Mesendoderm (in vitro differentiated cells): ENCODE data around the gene KRTAP20-2. TPM values are rescaled to one million over a fixed set of nuclear protein-coding genes. Genes with fewer than 3 reads are reported as not detected.

ENCODE experiments used
- DNase-seq: peaks from one replicate; pipeline ENCODE4 v3.0.0; 2013
- H2AK5ac ChIP-seq: 2 replicates; pipeline ENCODE4 v1.6.1; 2013; ENCODE audit warnings: low read length, inconsistent platforms
- H2BK120ac ChIP-seq: 2 replicates; pipeline ENCODE4 v1.6.1; 2013; ENCODE audit warnings: low read depth, mild to moderate bottlenecking, low read length, moderate library complexity, mixed read lengths
- H2BK15ac ChIP-seq: replicated peaks from 2 replicates; pipeline ENCODE4 v1.6.1; 2013; ENCODE audit warnings: low read depth, mild to moderate bottlenecking, moderate library complexity
- H2BK5ac ChIP-seq: 2 replicates; pipeline ENCODE4 v1.6.1; 2013; ENCODE audit warnings: low read length, inconsistent platforms
- H3K18ac ChIP-seq: 2 replicates; pipeline ENCODE4 v1.6.1; 2013; ENCODE audit warnings: mild to moderate bottlenecking, low read length, mixed read lengths
- H3K23ac ChIP-seq: one replicate; pipeline ENCODE4 v1.6.1; 2013; ENCODE audit warnings: low read length
- H3K27ac ChIP-seq: 2 replicates; pipeline ENCODE4 v1.5.1; 2013; ENCODE audit warnings: low read depth, mild to moderate bottlenecking, inconsistent platforms, low read length, moderate library complexity
- H3K27me3 ChIP-seq: 2 replicates; pipeline ENCODE4 v1.6.1; 2013; ENCODE audit warnings: low read length, control low read depth, mild to moderate bottlenecking, inconsistent platforms; ENCODE audit not compliant: insufficient read depth, poor library complexity
- H3K36me3 ChIP-seq: 2 replicates; pipeline ENCODE4 v1.6.1; 2013; ENCODE audit warnings: low read length, inconsistent platforms; ENCODE audit not compliant: control insufficient read depth, insufficient read depth
- H3K4ac ChIP-seq: one replicate; pipeline ENCODE4 v1.6.1; 2013; ENCODE audit warnings: low read depth, mild to moderate bottlenecking, low read length, moderate library complexity
- H3K4me1 ChIP-seq: 2 replicates; pipeline ENCODE4 v1.6.1; 2013; ENCODE audit warnings: low read depth, low read length, inconsistent platforms; ENCODE audit not compliant: control insufficient read depth
- H3K4me2 ChIP-seq: 2 replicates; pipeline ENCODE4 v1.6.1; 2013; ENCODE audit warnings: low read length
- H3K4me3 ChIP-seq: 2 replicates; pipeline ENCODE4 v1.5.1; 2013; ENCODE audit warnings: mild to moderate bottlenecking, low read length
- H3K56ac ChIP-seq: one replicate; pipeline ENCODE4 v1.6.1; 2013; ENCODE audit warnings: low read length
- H3K79me1 ChIP-seq: 2 replicates; pipeline ENCODE4 v1.6.1; 2013; ENCODE audit warnings: low read length, inconsistent platforms
- H3K79me2 ChIP-seq: 2 replicates; pipeline ENCODE4 v1.6.1; 2013; ENCODE audit warnings: mild to moderate bottlenecking, low read length; ENCODE audit not compliant: control insufficient read depth, insufficient read depth
- H3K9ac ChIP-seq: 2 replicates; pipeline ENCODE4 v1.6.1; 2013; ENCODE audit warnings: low read length, inconsistent platforms
- H4K5ac ChIP-seq: one replicate; pipeline ENCODE4 v1.6.1; 2013; ENCODE audit warnings: low read length
- H4K8ac ChIP-seq: one replicate; pipeline ENCODE4 v1.6.1; 2013; ENCODE audit warnings: low read depth, mild to moderate bottlenecking, control low read depth, low read length, moderate library complexity
- WGBS: extraction: QIAGEN DNeasy Blood & Tissue Kit; methylation state at CpG from one replicate; pipeline ENCODE4 v1.1.7; 2013; ENCODE audit warnings: low lambda C conversion rate, missing lambda C conversion rate; ENCODE audit not compliant: insufficient coverage; ENCODE audit errors: extremely low coverage; 5-methylcytosine and 5-hydroxymethylcytosine counted together
- polyA plus RNA-seq, 2 experiments: library from polyadenylated mRNA; stranded (reverse); fragments of 200-250 nt; gene quantifications; one replicate each; pipeline ENCODE4 v1.2.3, GENCODE V29; 2013

The KRTAP20-2 gene
- not detected for polyA plus RNA-seq (2013, experiment 1 of 2)
- not detected for polyA plus RNA-seq (2013, experiment 2 of 2)

DNA sequence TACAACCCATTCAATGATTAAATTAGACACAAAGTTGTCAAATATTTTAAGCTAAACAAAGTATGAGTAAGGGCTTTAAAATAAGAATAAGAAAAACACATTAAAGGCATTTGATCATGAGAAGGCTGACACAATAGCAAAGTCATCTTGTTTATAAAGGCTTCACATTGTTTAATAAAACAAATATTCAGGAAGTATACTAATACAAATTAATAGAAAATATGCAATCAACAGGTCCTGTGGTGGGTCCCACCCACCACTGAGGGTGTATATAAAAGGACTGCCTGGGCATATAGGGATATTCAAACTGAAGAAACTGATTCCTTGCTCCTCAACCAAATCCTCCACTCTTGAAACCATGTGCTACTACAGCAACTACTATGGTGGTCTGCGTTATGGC, at the start of gene KRTAP20-2:
TSS of gene KRTAP20-2 (plus strand) at position 301 of the 400 bp plus-strand sequence. CDS start at position 359, 58 bp downstream.
- no peak within 1 kb of the TSS for H4K5ac ChIP-seq
- no peak within 1 kb of the TSS for H2AK5ac ChIP-seq
- H3K4me2 ChIP-seq = no peak within 1 kb of the TSS
- H2BK5ac ChIP-seq = no peak within 1 kb of the TSS
- no peak within 1 kb of the TSS for H4K8ac ChIP-seq
- H3K4me1 ChIP-seq = no peaks in the 10 kb centered on the region
- H3K27ac ChIP-seq = no peak within 1 kb of the TSS
- WGBS = no CpG with 5 or more reads among the region's 1 CpG
- no peak within 1 kb of the TSS for H3K4ac ChIP-seq
- H3K79me1 ChIP-seq = no peaks in the 10 kb centered on the region
- no peak within 1 kb of the TSS for H2BK120ac ChIP-seq
- DNase-seq = no peak
- no peak within 1 kb of the TSS for H3K23ac ChIP-seq
- H3K9ac ChIP-seq = no peak within 1 kb of the TSS
- no peak within 1 kb of the TSS for H3K56ac ChIP-seq
- H3K4me3 ChIP-seq = no peak within 1 kb of the TSS
- H3K36me3 ChIP-seq = no peaks in the 10 kb centered on the region
- no peak within 1 kb of the TSS for H3K18ac ChIP-seq
- no peaks in the 10 kb centered on the region for H3K27me3 ChIP-seq
- H3K79me2 ChIP-seq = no peaks in the 10 kb centered on the region
- H2BK15ac ChIP-seq = no peak within 1 kb of the TSS

DNA sequence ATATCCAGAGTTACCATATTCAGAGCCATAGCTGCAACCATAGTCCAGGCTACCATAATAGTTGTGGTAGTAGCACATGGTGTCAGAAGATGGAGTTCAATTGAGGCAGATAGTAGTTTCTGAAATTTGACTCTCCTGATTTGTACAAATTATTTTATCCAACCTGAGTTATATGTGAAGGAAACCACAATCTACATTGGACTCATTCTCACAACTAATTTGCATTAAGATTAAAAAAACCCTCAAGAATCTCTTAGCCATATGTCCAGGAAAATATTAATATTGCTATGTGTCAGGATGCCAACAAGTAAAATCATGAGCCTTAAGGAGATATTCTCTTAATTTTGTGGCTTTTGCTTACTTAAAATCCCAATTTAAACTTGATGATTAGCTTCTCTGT, 44.7 kb upstream of the KRTAP20-2 start, which contains the start of gene KRTAP22-2:
TSS of gene KRTAP22-2 (minus strand) at position 101 of the 400 bp plus-strand sequence.
- Histone ChIP-seq H3K4ac (no peak within 1 kb of the TSS), H4K5ac (no peak within 1 kb of the TSS), H3K4me2 (no peak within 1 kb of the TSS), H3K79me1 (no peaks in the 10 kb centered on the region), H3K23ac (no peak within 1 kb of the TSS), H3K79me2 (no peaks in the 10 kb centered on the region), H3K36me3 (no peaks in the 10 kb centered on the region), H3K4me3 (no peak within 1 kb of the TSS), H2BK15ac (no peak within 1 kb of the TSS), H2BK5ac (no peak within 1 kb of the TSS), H3K4me1 (no peaks in the 10 kb centered on the region), H3K27ac (no peak within 1 kb of the TSS), H3K9ac (no peak within 1 kb of the TSS), H3K56ac (no peak within 1 kb of the TSS), H2AK5ac (no peak within 1 kb of the TSS), H3K27me3 (no peaks in the 10 kb centered on the region), H3K18ac (no peak within 1 kb of the TSS), H4K8ac (no peak within 1 kb of the TSS), H2BK120ac (no peak within 1 kb of the TSS)
- no peak for DNase-seq

DNA sequence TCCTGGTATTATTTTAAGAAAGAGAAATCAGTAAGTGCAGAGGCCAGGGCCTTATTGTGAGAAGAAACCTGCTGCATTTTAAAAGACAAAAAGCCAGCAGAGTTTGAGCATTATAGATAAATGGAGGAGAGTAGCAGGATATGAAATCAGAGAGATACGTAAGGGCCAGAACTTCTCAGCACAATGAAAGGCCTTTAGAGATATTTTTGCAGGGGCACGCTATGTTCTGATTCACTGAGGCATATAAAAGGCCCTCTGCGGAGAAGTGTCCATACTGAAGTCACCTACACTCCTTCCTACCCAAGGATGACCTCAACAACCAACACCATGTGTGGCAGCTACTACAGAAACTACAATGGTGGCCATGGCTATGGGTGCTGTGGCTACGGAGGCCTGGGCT, 42.9 kb upstream of the KRTAP20-2 start, which contains the start of gene KRTAP6-3:
TSS of gene KRTAP6-3 (plus strand) at position 301 of the 400 bp plus-strand sequence. CDS start at position 307, 6 bp downstream.
- no peak for DNase-seq
- no peak within 1 kb of the TSS for H2AK5ac ChIP-seq
- H2BK120ac ChIP-seq = no peak within 1 kb of the TSS
- H3K56ac ChIP-seq = no peak within 1 kb of the TSS
- H3K4me3 ChIP-seq = no peak within 1 kb of the TSS
- H2BK5ac ChIP-seq = no peak within 1 kb of the TSS
- H3K36me3 ChIP-seq = no peaks in the 10 kb centered on the region
- no peak within 1 kb of the TSS for H3K4me2 ChIP-seq
- no peaks in the 10 kb centered on the region for H3K79me1 ChIP-seq
- H3K27ac ChIP-seq = no peak within 1 kb of the TSS
- H3K79me2 ChIP-seq = no peaks in the 10 kb centered on the region
- H3K4me1 ChIP-seq = no peaks in the 10 kb centered on the region
- no peak within 1 kb of the TSS for H2BK15ac ChIP-seq
- WGBS = no CpG with 5 or more reads among the region's 4 CpGs
- no peaks in the 10 kb centered on the region for H3K27me3 ChIP-seq
- no peak within 1 kb of the TSS for H3K23ac ChIP-seq
- H4K8ac ChIP-seq = no peak within 1 kb of the TSS
- no peak within 1 kb of the TSS for H3K9ac ChIP-seq
- H3K4ac ChIP-seq = no peak within 1 kb of the TSS
- H3K18ac ChIP-seq = no peak within 1 kb of the TSS
- H4K5ac ChIP-seq = no peak within 1 kb of the TSS

DNA sequence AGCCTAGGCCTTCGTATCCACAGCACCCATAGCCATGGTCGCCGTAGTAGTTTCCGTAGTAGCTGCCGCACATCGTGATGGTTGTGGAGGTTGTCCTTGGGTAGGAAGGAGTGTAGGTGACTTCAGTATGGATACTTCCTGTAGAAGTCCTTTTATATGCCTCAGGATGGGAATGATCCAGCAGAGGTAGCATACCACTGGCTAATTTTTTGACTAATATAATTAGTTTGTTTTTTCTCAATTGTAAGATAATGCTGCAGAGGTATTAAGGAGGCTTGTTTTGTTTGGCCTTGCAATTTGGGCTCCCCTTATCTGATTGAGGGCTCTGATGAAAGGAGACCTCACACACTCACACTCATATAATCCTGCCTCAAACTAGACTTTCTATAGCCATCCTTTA, 36.2 kb upstream of the KRTAP20-2 start, which contains the start of gene KRTAP6-2:
TSS of gene KRTAP6-2 (minus strand) at position 101 of the 400 bp plus-strand sequence. CDS start at position 73, 28 bp downstream.
- Histone ChIP-seq H3K79me2 (no peaks in the 10 kb centered on the region), H3K56ac (no peak within 1 kb of the TSS), H3K23ac (no peak within 1 kb of the TSS), H3K79me1 (no peaks in the 10 kb centered on the region), H2BK5ac (no peak within 1 kb of the TSS), H3K27me3 (no peaks in the 10 kb centered on the region), H2BK15ac (no peak within 1 kb of the TSS), H3K4me3 (no peak within 1 kb of the TSS), H3K27ac (no peak within 1 kb of the TSS), H4K5ac (no peak within 1 kb of the TSS), H2AK5ac (no peak within 1 kb of the TSS), H3K4ac (no peak within 1 kb of the TSS), H2BK120ac (no peak within 1 kb of the TSS), H3K4me2 (no peak within 1 kb of the TSS), H3K36me3 (no peaks in the 10 kb centered on the region), H3K18ac (no peak within 1 kb of the TSS), H4K8ac (no peak within 1 kb of the TSS), H3K9ac (no peak within 1 kb of the TSS), H3K4me1 (no peaks in the 10 kb centered on the region)
- no CpG with 5 or more reads among the region's 6 CpGs for WGBS
- no peak for DNase-seq

DNA sequence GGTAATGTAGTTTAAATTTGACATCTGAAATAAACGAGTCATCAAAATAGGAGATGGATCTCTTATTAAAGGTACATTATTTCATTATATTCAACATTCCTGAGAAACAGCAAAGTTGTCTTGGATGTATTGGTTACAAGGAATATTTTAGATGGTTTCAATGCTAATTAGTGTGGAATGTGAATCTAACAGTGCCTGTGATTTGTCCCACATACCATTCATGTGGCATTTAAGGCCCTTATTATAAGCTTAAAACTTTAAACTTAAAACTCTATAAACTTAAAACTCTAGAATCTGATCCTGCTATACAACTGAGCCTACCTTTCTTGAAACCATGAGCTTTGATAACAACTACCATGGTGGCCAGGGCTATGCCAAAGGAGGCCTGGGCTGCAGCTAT, 34.2 kb upstream of the KRTAP20-2 start, which contains the start of gene KRTAP22-1:
TSS of gene KRTAP22-1 (plus strand) at position 301 of the 400 bp plus-strand sequence.
- no peak within 1 kb of the TSS for H3K4ac ChIP-seq
- H3K27me3 ChIP-seq = no peaks in the 10 kb centered on the region
- H3K9ac ChIP-seq = no peak within 1 kb of the TSS
- no peak within 1 kb of the TSS for H2BK120ac ChIP-seq
- no peak within 1 kb of the TSS for H2BK15ac ChIP-seq
- H3K79me2 ChIP-seq = no peaks in the 10 kb centered on the region
- WGBS = no CpG with 5 or more reads among the region's 1 CpG
- no peak for DNase-seq
- H3K36me3 ChIP-seq = no peaks in the 10 kb centered on the region
- H2BK5ac ChIP-seq = no peak within 1 kb of the TSS
- H3K23ac ChIP-seq = no peak within 1 kb of the TSS
- H3K4me3 ChIP-seq = no peak within 1 kb of the TSS
- H4K5ac ChIP-seq = no peak within 1 kb of the TSS
- H3K56ac ChIP-seq = no peak within 1 kb of the TSS
- no peaks in the 10 kb centered on the region for H3K4me1 ChIP-seq
- H3K27ac ChIP-seq = no peak within 1 kb of the TSS
- H3K4me2 ChIP-seq = no peak within 1 kb of the TSS
- no peaks in the 10 kb centered on the region for H3K79me1 ChIP-seq
- no peak within 1 kb of the TSS for H2AK5ac ChIP-seq
- H4K8ac ChIP-seq = no peak within 1 kb of the TSS
- H3K18ac ChIP-seq = no peak within 1 kb of the TSS

DNA sequence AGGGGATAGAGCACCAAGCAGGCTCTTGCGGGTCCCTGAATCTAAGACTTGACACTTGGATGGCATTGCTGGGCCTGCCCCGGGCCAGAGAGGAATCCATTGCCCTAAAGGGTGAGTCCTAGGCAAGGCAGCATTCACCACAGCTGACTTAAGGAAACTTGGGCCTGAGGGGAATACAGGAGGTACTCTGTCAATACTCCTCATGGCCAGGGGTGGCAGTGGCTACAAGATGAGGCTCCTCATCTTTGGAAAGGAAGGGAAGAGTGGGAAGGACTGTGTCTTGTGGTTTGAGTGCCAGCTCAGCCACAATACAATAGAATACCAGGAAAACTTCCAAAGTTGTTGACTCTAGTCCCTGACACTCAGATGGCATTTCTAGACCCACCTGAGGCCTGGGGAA, 29.0 kb upstream of the KRTAP20-2 start:
- Histone ChIP-seq H3K18ac (no peak overlapping the region), H3K27ac (no peak overlapping the region), H3K9ac (no peak overlapping the region), H3K79me2 (no peaks in the 10 kb centered on the region), H3K4me3 (no peak overlapping the region), H3K36me3 (no peaks in the 10 kb centered on the region), H2AK5ac (no peak overlapping the region), H3K27me3 (no peaks in the 10 kb centered on the region), H3K23ac (no peak overlapping the region), H4K5ac (no peak overlapping the region), H2BK5ac (no peak overlapping the region), H3K56ac (no peak overlapping the region), H4K8ac (no peak overlapping the region), H3K4me2 (no peak overlapping the region), H3K79me1 (no peaks in the 10 kb centered on the region), H3K4ac (no peak overlapping the region), H2BK120ac (no peak overlapping the region), H2BK15ac (no peak overlapping the region), H3K4me1 (no peaks in the 10 kb centered on the region)
- peak; percentile 60 for DNase-seq
- no CpG with 5 or more reads among the region's 2 CpGs for WGBS
